ENCODE results near the gene DUSP16. TPM values are rescaled to one million over a fixed set of nuclear protein-coding genes. Genes with fewer than 3 reads are reported as not detected.
"Not testable (repeated sequence)": the region's sequence is repeated elsewhere in the genome, so short reads cannot be mapped to it uniquely, and the experiment has no call there.

DUSP16 gene
- total RNA-seq, 1 donor from 2014 or later: 9.6 TPM

DNA sequence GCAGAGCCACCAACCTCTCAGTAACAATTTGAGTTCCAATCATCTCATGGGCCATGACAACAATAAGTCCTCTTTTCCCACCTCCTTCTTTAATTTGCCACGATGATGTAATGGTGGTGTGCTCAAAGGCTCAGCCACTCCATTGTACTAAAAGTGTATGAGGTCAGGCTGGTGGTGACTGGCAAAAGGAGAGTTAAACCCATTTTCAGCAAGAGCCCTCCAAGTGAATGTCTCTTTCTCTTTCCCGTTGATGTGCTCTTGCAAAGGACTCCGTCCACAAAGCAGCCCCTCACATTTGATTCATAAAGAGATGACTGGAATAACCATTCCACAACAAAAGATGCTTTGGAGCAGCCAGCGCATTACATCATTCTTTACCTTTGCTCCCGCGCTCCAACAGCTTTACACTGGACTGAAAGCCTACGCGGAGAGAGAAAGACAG is 41.6 kb downstream of the DUSP16 start:
- DNase-seq (ENCODE audit: low read depth, low spot score): no peak

- DNase-seq (ENCODE audit: low read depth, low spot score): no peak
Observed at GRCh38 chr12:12520273-12520672, 42.4 kb downstream of the DUSP16 start.

- DNase-seq (ENCODE audit: low read depth, low spot score): no peak
Observed at GRCh38 chr12:12519354-12519998, 43.2 kb downstream of the DUSP16 start.

- no peak for DNase-seq (ENCODE audit: low read depth, low spot score)
Observed at GRCh38 chr12:12518919-12519318, 43.7 kb downstream of the DUSP16 start.

- DNase-seq (ENCODE audit: low read depth, low spot score): no peak
Observed at GRCh38 chr12:12518464-12518845, 44.2 kb downstream of the DUSP16 start.

DNA sequence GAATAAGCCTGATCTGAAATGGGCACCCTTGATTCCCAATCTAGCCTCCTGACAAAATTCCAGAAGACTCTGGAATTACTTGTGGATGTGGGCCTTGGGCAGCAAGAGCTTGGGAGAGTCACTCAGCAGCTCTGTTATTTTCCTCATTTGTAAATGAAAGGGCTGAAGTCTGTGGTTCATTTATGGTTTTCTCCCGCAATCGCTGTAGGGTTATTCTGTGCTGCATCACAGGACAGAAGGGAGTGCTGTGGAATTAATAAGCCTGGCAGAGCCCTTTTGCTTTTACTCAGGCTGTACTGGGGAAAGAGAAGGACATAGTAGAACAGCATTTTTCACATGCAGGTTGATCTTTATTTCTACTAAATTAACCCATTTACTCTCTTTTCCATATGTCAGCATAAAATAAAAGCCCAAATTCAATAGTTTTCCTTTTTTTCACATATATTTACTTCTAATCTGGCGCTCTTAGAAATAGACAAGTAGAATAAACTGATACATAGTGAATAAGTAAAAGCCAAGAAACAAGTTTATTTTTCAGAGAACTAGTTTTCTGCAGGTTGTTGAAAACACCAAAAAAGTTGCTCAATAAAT is 49.2 kb downstream of the DUSP16 start:
- DNase-seq (ENCODE audit: low read depth, low spot score): no peak

DNA sequence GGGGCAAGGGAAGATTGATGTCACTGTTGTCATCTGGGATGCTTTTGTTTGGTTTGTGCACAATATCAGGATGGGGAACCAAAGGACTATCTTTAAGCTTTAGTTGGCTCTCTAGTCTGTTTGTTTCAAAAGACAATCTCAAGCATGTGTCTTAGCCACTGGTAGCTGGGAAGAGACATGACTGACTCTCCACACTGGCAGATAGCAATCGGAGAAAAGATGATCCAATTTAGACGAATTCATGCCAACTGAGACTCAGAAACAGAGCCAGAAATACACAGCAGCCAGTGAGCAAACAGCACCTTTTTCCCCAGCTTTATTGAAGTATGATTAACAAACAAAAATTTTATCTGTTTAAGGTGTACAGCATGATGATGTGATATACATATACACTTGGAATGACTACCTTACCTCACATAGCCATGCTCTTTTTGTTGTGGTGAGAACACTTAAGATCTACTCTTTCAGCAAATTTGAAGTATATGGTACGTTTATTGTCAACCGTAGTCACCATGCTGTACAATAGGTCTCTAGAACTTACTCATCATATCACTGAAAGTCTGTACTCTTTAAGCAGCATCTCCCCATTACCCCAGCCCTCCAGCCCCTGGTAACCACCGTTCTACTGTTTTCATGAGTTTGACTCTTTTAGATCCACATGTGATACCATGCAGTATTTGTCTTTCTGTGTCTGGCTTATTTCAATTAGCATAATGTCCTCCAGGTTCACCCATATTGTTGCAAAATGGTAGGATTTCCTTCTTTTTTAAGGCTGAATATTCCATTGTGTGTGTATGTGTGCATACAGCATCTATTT is 50.6 kb downstream of the DUSP16 start:
- no peak for DNase-seq (ENCODE audit: low read depth, low spot score)

GRCh38 chr12:12511021-12511783 is 51.5 kb downstream of the DUSP16 start:
- no peak for DNase-seq (ENCODE audit: low read depth, low spot score)

GRCh38 chr12:12510551-12510950 is 52.1 kb downstream of the DUSP16 start:
- DNase-seq (ENCODE audit: low read depth, low spot score): no peak

GRCh38 chr12:12510141-12510540 is 52.5 kb downstream of the DUSP16 start:
- no peak for DNase-seq (ENCODE audit: low read depth, low spot score)

DNA sequence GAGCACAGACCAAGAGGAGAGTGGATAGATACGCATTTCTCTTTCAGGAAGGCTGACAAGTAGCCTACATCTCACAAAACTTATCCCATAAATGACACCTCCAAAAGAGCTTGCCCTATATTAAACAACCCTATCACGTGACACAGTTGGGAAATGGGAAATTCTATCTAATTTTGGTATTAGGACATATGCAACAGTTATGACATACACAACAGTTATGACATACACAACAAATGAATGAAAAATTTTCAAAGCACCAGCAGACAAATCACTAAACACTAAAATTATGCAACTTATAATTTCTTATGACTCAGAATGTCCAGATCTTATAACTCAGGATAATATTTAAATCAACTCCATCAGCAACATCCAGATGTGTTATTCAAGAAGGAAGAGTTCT is 54.1 kb downstream of the DUSP16 start:
- no peak for DNase-seq (ENCODE audit: low read depth, low spot score)

GRCh38 chr12:12507121-12507520 is 55.5 kb downstream of the DUSP16 start:
- DNase-seq (ENCODE audit: low read depth, low spot score): no peak

DNA sequence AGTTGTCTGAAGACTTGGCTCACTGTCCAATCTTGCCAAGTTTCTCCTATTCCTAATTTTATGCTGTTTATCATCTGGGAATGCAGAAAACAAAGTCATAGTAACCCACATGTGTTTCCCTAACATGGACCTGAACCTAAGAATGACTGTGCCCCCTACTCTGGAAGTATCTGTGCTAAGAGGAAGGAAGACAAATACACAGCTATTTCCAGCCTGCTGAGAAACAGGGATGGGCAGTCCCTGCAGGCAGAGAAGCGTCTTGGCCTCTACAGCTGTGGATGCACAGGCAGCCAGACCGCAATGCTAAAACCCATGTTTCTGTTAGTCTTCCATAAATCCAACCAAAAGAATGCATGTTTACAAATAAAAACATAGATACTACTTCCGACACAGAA is 56.2 kb downstream of the DUSP16 start:
- no peak for DNase-seq (ENCODE audit: low read depth, low spot score)

DNA sequence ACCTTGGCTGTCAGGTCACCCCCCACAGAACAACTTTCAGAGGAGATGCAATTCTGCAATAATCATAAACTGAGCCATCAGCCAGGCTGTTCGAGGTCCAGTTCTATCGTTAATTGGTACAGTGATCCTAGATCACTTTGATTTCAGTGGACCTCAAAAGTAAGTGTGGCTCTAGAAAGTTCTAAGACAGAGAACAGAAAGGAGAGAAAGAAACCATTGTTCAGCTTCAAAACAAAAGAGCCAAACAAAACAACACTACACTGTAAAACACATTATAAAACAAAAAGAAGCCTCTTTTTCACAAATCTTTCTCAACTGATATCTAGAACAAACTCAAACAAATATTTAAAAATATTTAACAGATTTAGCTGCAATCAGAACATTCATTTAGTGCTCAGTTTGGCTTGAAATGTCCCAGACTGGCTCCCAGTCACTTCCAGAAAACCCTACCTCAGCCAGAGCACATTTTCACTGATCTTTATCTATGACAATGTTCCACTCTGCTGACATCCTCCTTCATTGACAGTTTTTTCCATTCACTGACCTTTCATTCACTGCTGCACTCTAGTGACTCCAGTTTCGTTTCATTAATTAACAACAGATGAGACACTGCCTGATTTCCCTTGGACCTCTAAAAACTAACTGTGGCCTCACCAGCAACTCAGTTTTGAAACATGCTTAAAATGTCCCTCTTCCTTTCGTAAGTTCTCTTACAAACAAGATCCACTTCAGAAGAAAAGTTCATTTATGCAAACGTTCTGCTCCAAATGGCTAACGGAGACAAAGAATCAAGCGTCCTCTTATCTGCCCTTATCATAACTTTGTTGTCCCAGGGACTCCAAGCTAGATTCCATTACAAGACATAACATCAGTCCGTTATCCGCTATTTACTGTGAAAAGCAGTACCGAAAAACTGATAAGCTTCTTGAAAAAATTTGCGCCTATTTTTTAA is 56.8 kb downstream of the DUSP16 start:
- DNase-seq (ENCODE audit: low read depth, low spot score): no peak

GRCh38 chr12:12503384-12504078 is 59.1 kb downstream of the DUSP16 start:
- DNase-seq (ENCODE audit: low read depth, low spot score): no peak

GRCh38 chr12:12502815-12503151 is 59.9 kb downstream of the DUSP16 start:
- no peak for DNase-seq (ENCODE audit: low read depth, low spot score)

DNA sequence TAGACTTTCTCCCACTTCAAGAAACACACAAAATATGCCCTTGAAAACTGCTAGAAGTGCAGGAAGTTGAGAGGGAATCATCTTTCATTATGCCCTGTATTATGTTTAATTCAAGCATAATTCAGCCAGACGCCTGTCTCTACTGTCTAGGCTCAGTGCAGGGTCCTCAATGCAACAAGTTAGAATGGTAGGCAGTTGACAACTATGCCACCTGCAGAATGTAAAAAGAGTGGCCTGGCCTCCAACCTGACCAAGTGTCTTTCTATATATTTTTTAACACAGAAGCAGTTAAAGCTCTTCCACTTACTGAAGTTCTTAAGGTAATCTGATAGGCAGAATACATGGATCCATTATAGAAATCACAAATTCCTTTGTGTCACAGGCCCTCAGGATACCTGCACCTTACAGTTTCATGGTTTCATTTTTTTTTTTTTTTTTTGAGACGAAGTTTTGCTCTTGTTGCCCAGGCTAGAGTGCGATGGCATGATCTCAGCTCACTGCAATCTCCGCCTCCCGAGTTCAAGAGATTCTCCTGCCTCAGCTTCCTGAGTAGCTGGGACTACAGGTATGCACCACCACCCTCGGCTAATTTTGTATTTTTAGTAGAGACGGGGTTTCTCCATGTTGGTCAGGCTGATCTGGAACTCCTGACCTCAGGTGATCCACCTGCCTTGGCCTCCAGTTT is 60.4 kb downstream of the DUSP16 start:
- not testable (repeated sequence) for DNase-seq (ENCODE audit: low read depth, low spot score)

DNA sequence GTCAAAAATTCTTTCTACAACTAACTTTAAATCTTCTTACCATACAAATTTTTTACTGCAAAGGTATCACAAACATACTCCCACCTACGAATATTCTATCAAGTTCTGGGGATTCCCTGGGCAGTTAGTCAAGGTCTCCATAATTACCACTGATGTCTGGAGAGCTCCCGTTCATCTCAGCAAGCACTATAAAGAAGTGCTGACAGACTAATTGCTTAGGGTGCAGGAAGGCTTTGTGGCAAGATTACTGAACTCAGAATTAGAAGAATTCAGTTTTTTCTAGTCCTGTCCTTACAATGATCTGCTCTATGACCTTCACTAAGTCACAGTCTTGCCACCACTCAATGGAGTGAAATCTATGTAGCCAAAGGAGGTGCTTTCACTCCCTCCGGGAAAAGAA is 61.5 kb downstream of the DUSP16 start:
- DNase-seq (ENCODE audit: low read depth, low spot score): no peak

- DNase-seq (ENCODE audit: low read depth, low spot score): no peak
Observed at GRCh38 chr12:12499909-12500604, 62.6 kb downstream of the DUSP16 start.

Measured in pulmonary artery endothelial cell (primary cell).